K562 (cell line): ENCODE data around the gene SYNRG. TPM values are rescaled to one million over a fixed set of nuclear protein-coding genes. Genes with fewer than 3 reads are reported as not detected.
A peak's percentile ranks its signal among the peaks of the same experiment; 100 is the strongest.
"Not testable (repeated sequence)": the region's sequence is repeated elsewhere in the genome, so short reads cannot be mapped to it uniquely, and the experiment has no call there.

ENCODE experiments used
- ATAC-seq: fragments of 200-7000 bp; cut with Tn5 transposase; 3 replicates; pipeline ENCODE4 v1.9.1; 2020; ENCODE audit warnings: moderate library complexity
- BruUV-seq: library from RNA; stranded (reverse); fragments of 400-500 nt; replicated peaks from 2 replicates; lab custom pipeline; 2021; lab: Mats Ljungman, UMichigan
- CTCF ChIA-PET: fragments of 300-600 bp; formaldehyde crosslinking; extraction: SDS; loops from one replicate; lab custom pipeline; 2021; ENCODE audit warnings: low intra/inter-chr PET ratio; lab: Yijun Ruan, JAX
- POLR2A ChIA-PET: fragments of 300-600, 350-650 bp; sonication (Branson Sonifier 250); formaldehyde crosslinking; extraction: SDS; loops from one replicate; lab custom pipeline; 2021; ENCODE audit warnings: antibody characterized with exemption, inconsistent platforms; lab: Yijun Ruan, JAX
- DNase-seq, 4 experiments: peaks; one replicate each; pipeline versions ENCODE4 v3.0.0 to v3.0.0-alpha.2; 2011 to 2018; ENCODE audit warnings: low spot score in 3 of 4, mixed read lengths in 3 of 4; ENCODE audit errors: extremely low read depth in 1 of 4
- FAIRE-seq: peaks from 2 replicates; lab custom pipeline; 2011; peaks lifted over from hg19 to GRCh38; lab: Jason Lieb, UNC
- H2AFZ ChIP-seq: 2 replicates; pipeline ENCODE4 v1.6.0; 2011; ENCODE audit warnings: low read depth, low read length, control low read depth, inconsistent platforms
- H3K27ac ChIP-seq: fragments of 200-600 bp; 3 replicates; pipeline ENCODE4 v1.8.0; 2011; ENCODE audit warnings: low read depth, mild to moderate bottlenecking, control low read depth, inconsistent platforms, low read length, moderate library complexity, mixed read lengths; ENCODE audit errors: extremely low read depth
- H3K27me3 ChIP-seq, 2 experiments: fragments of 300-600 bp in 1 of 2; 2 replicates in 1 of 2; 3 replicates in 1 of 2; pipeline versions ENCODE4 v1.6.0 to v1.8.0; 2011; ENCODE audit warnings: inconsistent platforms in 2 of 2, low read length in 2 of 2, mild to moderate bottlenecking in 1 of 2, mixed read lengths in 1 of 2, moderate library complexity in 1 of 2; ENCODE audit not compliant: control insufficient read depth in 2 of 2, insufficient read depth in 2 of 2
- H3K36me3 ChIP-seq: fragments of 300-600 bp; 3 replicates; pipeline ENCODE4 v1.8.0; 2011; ENCODE audit warnings: mild to moderate bottlenecking, low read length, inconsistent platforms; ENCODE audit not compliant: control insufficient read depth, insufficient read depth
- H3K4me1 ChIP-seq, 2 experiments: fragments of 200-600 bp in 1 of 2; replicated peaks in 1 of 2; 2 replicates in 1 of 2; 3 replicates in 1 of 2; pipeline versions ENCODE4 v1.5.1 to v1.8.0; 2011; ENCODE audit warnings: inconsistent platforms in 2 of 2, low read length in 2 of 2, mild to moderate bottlenecking in 1 of 2, mixed read lengths in 1 of 2, moderate library complexity in 1 of 2; ENCODE audit not compliant: control insufficient read depth in 2 of 2, insufficient read depth in 2 of 2
- H3K4me2 ChIP-seq: 2 replicates; pipeline ENCODE4 v1.6.1; 2011; ENCODE audit warnings: low read length, control low read depth, inconsistent platforms, mixed read lengths; ENCODE audit not compliant: insufficient read depth
- H3K4me3 ChIP-seq: fragments of 200-600 bp; sonication (generic), shearing (Covaris generic); 2 replicates; pipeline ENCODE4 v1.5.1; 2016; ENCODE audit warnings: control low read depth, inconsistent platforms
- H3K79me2 ChIP-seq: fragments of 200-600 bp; 3 replicates; pipeline ENCODE4 v1.8.0; 2011; ENCODE audit warnings: low read length, inconsistent platforms; ENCODE audit not compliant: control insufficient read depth, insufficient read depth
- H3K9ac ChIP-seq, 2 experiments: 2 replicates each; pipeline versions ENCODE4 v1.6.0 to v1.6.1; 2011; ENCODE audit warnings: low read depth in 2 of 2, low read length in 2 of 2, control low read depth in 1 of 2, inconsistent platforms in 1 of 2, mild to moderate bottlenecking in 1 of 2, mixed read lengths in 1 of 2; ENCODE audit not compliant: insufficient read depth in 1 of 2
- H3K9me1 ChIP-seq: one replicate; pipeline ENCODE4 v1.6.0; 2011; ENCODE audit warnings: inconsistent platforms, mild to moderate bottlenecking, low read length, moderate library complexity; ENCODE audit not compliant: control insufficient read depth, insufficient read depth
- H3K9me3 ChIP-seq: replicated peaks from 2 replicates; pipeline ENCODE4 v1.5.1; 2011; ENCODE audit warnings: low read depth, low read length, inconsistent platforms; ENCODE audit not compliant: control insufficient read depth, insufficient read depth
- H4K20me1 ChIP-seq: replicated peaks from 2 replicates; pipeline ENCODE4 v1.6.1; 2011; ENCODE audit warnings: low read length, inconsistent platforms, mixed read lengths; ENCODE audit not compliant: control insufficient read depth, insufficient read depth
- CEBPG ChIP-seq, 3 experiments: fragments of 200-800 bp in 1 of 3; sonication (Bioruptor generic) in 1 of 3; sonication (generic) in 1 of 3; formaldehyde crosslinking in 1 of 3; IDR thresholded peaks in 2 of 3; conservative IDR thresholded peaks in 1 of 3; 2 replicates each; pipeline versions ENCODE4 v1.6.1 to v1.8.0; 2016 to 2022; ENCODE audit warnings: missing compliant biosample characterization in 2 of 3, missing genetic modification characterization in 2 of 3, mild to moderate bottlenecking in 1 of 3, missing genetic modification reagents in 1 of 3
- GTF2A2 ChIP-seq: IDR thresholded peaks from 2 replicates; pipeline ENCODE4 v1.6.1; 2016; ENCODE audit warnings: mild to moderate bottlenecking, missing genetic modification characterization, missing compliant biosample characterization
- GTF2E2 ChIP-seq: fragments of 200-800 bp; sonication (Bioruptor generic); IDR thresholded peaks from 2 replicates; pipeline ENCODE4 v1.6.1; 2016; ENCODE audit warnings: missing genetic modification characterization, missing compliant biosample characterization
- NONO ChIP-seq, 2 experiments: fragments of 200-400 bp in 1 of 2; fragments of 450-650 bp in 1 of 2; formaldehyde crosslinking in 1 of 2; IDR thresholded peaks; 2 replicates each; pipeline ENCODE4 v1.6.1; 2017; ENCODE audit warnings: low read depth in 2 of 2, mild to moderate bottlenecking in 2 of 2, moderate library complexity in 2 of 2, low read length in 1 of 2
- PHB ChIP-seq: fragments of 250-450 bp; sonication (Bioruptor Pico); IDR thresholded peaks from 2 replicates; pipeline ENCODE4 v1.5.0; 2021
- SMAD3 ChIP-seq: fragments of 450-650 bp; formaldehyde crosslinking; conservative IDR thresholded peaks from 2 replicates; pipeline ENCODE4 v1.4.0; 2020; ENCODE audit warnings: mild to moderate bottlenecking
- ZBTB1 ChIP-seq: sonication (generic); formaldehyde crosslinking; IDR thresholded peaks from 2 replicates; pipeline ENCODE4 v1.8.1; 2023; ENCODE audit warnings: missing genetic modification reagents, low read depth, mild to moderate bottlenecking, borderline replicate concordance
- ZBTB8A ChIP-seq: fragments of 450-650 bp; IDR thresholded peaks from 2 replicates; pipeline ENCODE4 v1.6.1; 2018; ENCODE audit warnings: mild to moderate bottlenecking, moderate library complexity; ENCODE audit not compliant: partially characterized antibody
- ZNF165 ChIP-seq: fragments of 250-450 bp; sonication (Bioruptor Pico); IDR thresholded peaks from 2 replicates; pipeline ENCODE4 v1.4.0; 2020; ENCODE audit warnings: borderline replicate concordance
- ZNF384 ChIP-seq: IDR thresholded peaks from 2 replicates; pipeline ENCODE4 v1.6.1; 2012; ENCODE audit warnings: low read depth, low read length, improper control_type of control experiment
- WGBS: fragments of 100-300 bp; shearing (Covaris generic); methylation state at CpG from one replicate; pipeline ENCODE4 v1.1.6; 2016; ENCODE audit warnings: low coverage, mixed read lengths; ENCODE audit not compliant: insufficient coverage; ENCODE audit errors: missing lambda C conversion rate; 5-methylcytosine and 5-hydroxymethylcytosine counted together
- in situ Hi-C: fragments of 300-500 bp; cut with MboI; formaldehyde crosslinking; loops from 4 replicates; pipeline ENCODE4 v1.15.0; 2018; ENCODE audit warnings: inconsistent platforms, mixed read lengths
- intact Hi-C: fragments of 100-400 bp; cut with micrococcal nuclease; formaldehyde crosslinking; loops from 2 replicates; pipeline ENCODE4 v1.14.2; 2022
- polyA plus RNA-seq, 8 experiments: library from polyadenylated mRNA; depleted of rRNA in 4 of 8; stranded (reverse) in 5 of 8; unstranded in 3 of 8; fragments of >200 nt; fragmentation: Nextera tagmentation in 2 of 8; fragmentation: Illumina TruSeq in 1 of 8; extraction: Ambion mirVana in 2 of 8; extraction: Trizol in 1 of 8; gene quantifications; 2 replicates each; pipeline versions ENCODE4 v1.2.1 to v1.2.3, GENCODE V29; 2011 to 2014; ENCODE audit warnings: inconsistent platforms in 1 of 8, missing spikeins in 1 of 8
- total RNA-seq, 7 experiments: library from RNA; depleted of rRNA in 6 of 7; stranded (reverse); fragments of >200 nt in 6 of 7; fragmentation: Illumina TruSeq in 2 of 7; extraction: Trizol in 2 of 7; gene quantifications; 2 replicates each; pipeline versions ENCODE4 v1.2.1 to v1.2.3, GENCODE V29; 2011 to 2021; ENCODE audit warnings: low replicate concordance in 1 of 7
- TF ChIP-seq, protein P1 (sequence below): fragments of 450-650 bp; IDR thresholded peaks from 2 replicates; pipeline ENCODE4 v1.6.1; 2018; ENCODE audit not compliant: partially characterized antibody

The SYNRG gene
- total and polyA plus RNA-seq, 9 of the 15 experiments (the other 6 are each of a cell fraction or from before 2014, with no cell fraction given), result 2.9 to 28.2 (median 15.1) TPM

DNA sequence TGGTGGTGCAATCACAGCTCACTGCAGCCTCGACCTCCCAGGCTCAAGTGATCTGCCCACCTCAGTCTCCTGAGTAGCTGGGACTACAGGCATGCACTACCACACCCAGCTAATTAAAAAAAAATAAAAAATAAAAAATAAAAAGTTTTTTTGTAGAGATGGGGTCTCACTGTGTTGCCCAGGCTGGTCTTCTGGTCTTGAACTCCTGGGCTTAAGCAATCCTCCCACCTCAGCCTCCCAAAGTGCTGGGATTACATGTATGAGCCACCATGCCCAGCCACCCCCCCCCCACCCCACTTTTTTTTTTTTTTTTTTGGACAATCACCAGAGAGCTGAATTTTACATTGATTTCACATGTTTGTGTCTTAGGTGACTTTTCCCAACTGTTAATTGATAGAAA lies 97.6 kb downstream of the SYNRG start:
- H3K9me3 ChIP-seq, H3K9me1 ChIP-seq, H3K4me3 ChIP-seq, FAIRE-seq, ATAC-seq, CTCF ChIA-PET, intact Hi-C loops, H3K27ac ChIP-seq, H3K27me3 ChIP-seq, in situ Hi-C loops, H3K4me2 ChIP-seq, BruUV-seq, H3K9ac ChIP-seq, H2AFZ ChIP-seq, H3K4me1 ChIP-seq, DNase-seq: not testable (repeated sequence)
- POLR2A ChIA-PET, result interaction anchor here (0.6 to 1.3 kb wide), 4 partner anchors 10 to 97 kb away, joined by 3 to 5 read pairs (median 4); no protein-coding TSS in a partner anchor
- TF ChIP-seq ZNF384, result peak; percentile 44; the same call in 1 of the 2 replicates
- 60% methylated on average over 1 of the region's 1 CpG for WGBS
- H3K79me2 ChIP-seq, result peaks cover 25% of the 10 kb centered on the region
- H4K20me1 ChIP-seq, result peaks cover 17% of the 10 kb centered on the region
- H3K36me3 ChIP-seq, result peaks cover 53% of the 10 kb centered on the region; the same call in 2 of the 3 replicates

DNA sequence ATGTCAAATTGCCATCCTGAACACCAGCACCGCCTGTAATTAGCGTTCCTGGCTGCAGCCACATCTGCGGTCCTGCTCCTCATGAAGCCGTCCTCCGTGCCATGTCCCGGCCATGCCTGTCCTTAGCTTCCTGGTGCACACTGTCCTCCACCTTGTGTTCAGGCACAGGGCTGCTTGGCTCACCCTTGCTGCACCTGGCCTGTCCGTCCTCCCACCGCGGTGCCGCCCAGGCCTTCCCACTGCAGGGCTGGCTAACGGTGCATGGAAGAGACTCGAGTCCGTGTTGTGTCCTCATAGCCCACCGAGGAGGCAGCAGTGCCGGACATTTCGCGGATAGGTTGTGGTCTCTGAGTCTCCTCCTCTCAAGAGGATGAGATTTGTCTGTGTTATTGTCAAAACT lies 99.2 kb downstream of the SYNRG start:
- FAIRE-seq, result no peak
- H3K9ac ChIP-seq, result 0 out of 4 replicates have a peak overlapping the region, but pooled peaks of 1 of the 2 experiments have one; percentile 62
- H3K9me3 ChIP-seq, result no peaks in the 10 kb centered on the region
- CTCF ChIA-PET, result no interaction called here
- POLR2A ChIA-PET, result interaction anchor here (0.9 kb wide), 1 partner anchor 19 kb away, joined by 3 read pairs; no protein-coding TSS in a partner anchor
- ATAC-seq, result no peak
- BruUV-seq, result no TSS peak
- peaks cover 6% of the 10 kb centered on the region for H3K9me1 ChIP-seq
- no peak overlapping the region for H3K4me2 ChIP-seq
- no peaks in the 10 kb centered on the region for H3K27me3 ChIP-seq
- in situ Hi-C loops, result no loop called here
- DNase-seq, result no peak
- intact Hi-C loops, result no loop called here
- peaks cover 17% of the 10 kb centered on the region for H4K20me1 ChIP-seq
- H3K27ac ChIP-seq, result no peak overlapping the region
- WGBS, result 94% methylated on average over 17 of the region's 17 CpGs
- H3K36me3 ChIP-seq, result peaks cover 43% of the 10 kb centered on the region; the same call in 2 of the 3 replicates
- H3K4me1 ChIP-seq, result peaks cover 0 to 6% of the 10 kb centered on the region in 2 experiments; a peak in 1 of 5 replicates
- H3K4me3 ChIP-seq, result no peak overlapping the region
- H2AFZ ChIP-seq, result no peak overlapping the region
- H3K79me2 ChIP-seq, result peaks cover 37% of the 10 kb centered on the region
- no peak for TF ChIP-seq CEBPG (CRISPR knock-in tag; IDR thresholded peaks at IDR 0.05)
- no peak for TF ChIP-seq CEBPG (tag; conservative IDR thresholded peaks at IDR 0.05 in 1 of 2, IDR thresholded peaks at IDR 0.05 in 1 of 2)
- TF ChIP-seq GTF2A2, result no peak
- no peak for TF ChIP-seq ZBTB1 (CRISPR knock-in tag)
- no peak for TF ChIP-seq SMAD3 (CRISPR knock-in tag)
- no peak for TF ChIP-seq ZBTB8A
- TF ChIP-seq NONO (IDR thresholded peaks at IDR 0.05; ENCODE audit: low read depth in 2 of 2, low read length in 1 of 2), result no peak
- TF ChIP-seq GTF2E2 (tag), result no peak
- TF ChIP-seq ZNF165, result no peak
- no peak for TF ChIP-seq PHB (CRISPR knock-in tag)
- TF ChIP-seq, protein P1, sequence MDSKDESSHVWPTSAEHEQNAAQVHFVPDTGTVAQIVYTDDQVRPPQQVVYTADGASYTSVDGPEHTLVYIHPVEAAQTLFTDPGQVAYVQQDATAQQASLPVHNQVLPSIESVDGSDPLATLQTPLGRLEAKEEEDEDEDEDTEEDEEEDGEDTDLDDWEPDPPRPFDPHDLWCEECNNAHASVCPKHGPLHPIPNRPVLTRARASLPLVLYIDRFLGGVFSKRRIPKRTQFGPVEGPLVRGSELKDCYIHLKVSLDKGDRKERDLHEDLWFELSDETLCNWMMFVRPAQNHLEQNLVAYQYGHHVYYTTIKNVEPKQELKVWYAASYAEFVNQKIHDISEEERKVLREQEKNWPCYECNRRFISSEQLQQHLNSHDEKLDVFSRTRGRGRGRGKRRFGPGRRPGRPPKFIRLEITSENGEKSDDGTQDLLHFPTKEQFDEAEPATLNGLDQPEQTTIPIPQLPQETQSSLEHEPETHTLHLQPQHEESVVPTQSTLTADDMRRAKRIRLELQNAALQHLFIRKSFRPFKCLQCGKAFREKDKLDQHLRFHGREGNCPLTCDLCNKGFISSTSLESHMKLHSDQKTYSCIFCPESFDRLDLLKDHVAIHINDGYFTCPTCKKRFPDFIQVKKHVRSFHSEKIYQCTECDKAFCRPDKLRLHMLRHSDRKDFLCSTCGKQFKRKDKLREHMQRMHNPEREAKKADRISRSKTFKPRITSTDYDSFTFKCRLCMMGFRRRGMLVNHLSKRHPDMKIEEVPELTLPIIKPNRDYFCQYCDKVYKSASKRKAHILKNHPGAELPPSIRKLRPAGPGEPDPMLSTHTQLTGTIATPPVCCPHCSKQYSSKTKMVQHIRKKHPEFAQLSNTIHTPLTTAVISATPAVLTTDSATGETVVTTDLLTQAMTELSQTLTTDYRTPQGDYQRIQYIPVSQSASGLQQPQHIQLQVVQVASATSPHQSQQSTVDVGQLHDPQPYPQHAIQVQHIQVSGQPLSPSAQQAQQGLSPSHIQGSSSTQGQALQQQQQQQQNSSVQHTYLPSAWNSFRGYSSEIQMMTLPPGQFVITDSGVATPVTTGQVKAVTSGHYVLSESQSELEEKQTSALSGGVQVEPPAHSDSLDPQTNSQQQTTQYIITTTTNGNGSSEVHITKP, result no peak
